ENCODE data around the gene SORCS2.

Gene SORCS2

GRCh38 chr4:7526929-7527535 lies 334.7 kb downstream of the SORCS2 start:
- TF ChIP-seq POLR2A (IDR thresholded peaks at IDR 0.05; ENCODE audit: extremely low read depth, insufficient read length) = no peak
- no peak for TF ChIP-seq CTCF (IDR thresholded peaks at IDR 0.05; ENCODE audit: low read depth, low read length)
- TF ChIP-seq MAX (IDR thresholded peaks at IDR 0.05; ENCODE audit: low read depth, low read length) = no peak
- no peak for TF ChIP-seq MYC (IDR thresholded peaks at IDR 0.05; ENCODE audit: low read depth, low read length)
- no peak for DNase-seq (ENCODE audit: low read depth)
- no peak overlapping the region for H3K4me3 ChIP-seq (ENCODE audit: low read depth, low read length)

GRCh38 chr4:7529368-7530080 lies 337.2 kb downstream of the SORCS2 start:
- DNase-seq (ENCODE audit: low read depth) = no peak
- TF ChIP-seq MYC (IDR thresholded peaks at IDR 0.05; ENCODE audit: low read depth, low read length) (no peak), MAX (IDR thresholded peaks at IDR 0.05; ENCODE audit: low read depth, low read length) (no peak), POLR2A (IDR thresholded peaks at IDR 0.05; ENCODE audit: extremely low read depth, insufficient read length) (no peak), CTCF (IDR thresholded peaks at IDR 0.05; ENCODE audit: low read depth, low read length) (no peak)
- H3K4me3 ChIP-seq (ENCODE audit: low read depth, low read length) = no peak overlapping the region

- TF ChIP-seq POLR2A (IDR thresholded peaks at IDR 0.05; ENCODE audit: extremely low read depth, insufficient read length) (no peak), CTCF (IDR thresholded peaks at IDR 0.05; ENCODE audit: low read depth, low read length) (no peak), MAX (IDR thresholded peaks at IDR 0.05; ENCODE audit: low read depth, low read length) (no peak)
- no peak overlapping the region for H3K4me3 ChIP-seq (ENCODE audit: low read depth, low read length)
- DNase-seq (ENCODE audit: low read depth) = no peak
Observed at GRCh38 chr4:7530082-7530481, 337.7 kb downstream of the SORCS2 start.

- no peak overlapping the region for H3K4me3 ChIP-seq (ENCODE audit: low read depth, low read length)
- TF ChIP-seq POLR2A (IDR thresholded peaks at IDR 0.05; ENCODE audit: extremely low read depth, insufficient read length) (no peak), MAX (IDR thresholded peaks at IDR 0.05; ENCODE audit: low read depth, low read length) (no peak), CTCF (IDR thresholded peaks at IDR 0.05; ENCODE audit: low read depth, low read length) (no peak), MYC (IDR thresholded peaks at IDR 0.05; ENCODE audit: low read depth, low read length) (no peak)
- no peak for DNase-seq (ENCODE audit: low read depth)
Observed at GRCh38 chr4:7530932-7531639, 338.7 kb downstream of the SORCS2 start.

GRCh38 chr4:7531640-7531994 lies 339.3 kb downstream of the SORCS2 start:
- DNase-seq (ENCODE audit: low read depth) = no peak
- no peak for TF ChIP-seq MYC (IDR thresholded peaks at IDR 0.05; ENCODE audit: low read depth, low read length)
- no peak for TF ChIP-seq MAX (IDR thresholded peaks at IDR 0.05; ENCODE audit: low read depth, low read length)
- no peak for TF ChIP-seq POLR2A (IDR thresholded peaks at IDR 0.05; ENCODE audit: extremely low read depth, insufficient read length)
- TF ChIP-seq CTCF (IDR thresholded peaks at IDR 0.05; ENCODE audit: low read depth, low read length) = no peak
- H3K4me3 ChIP-seq (ENCODE audit: low read depth, low read length) = no peak overlapping the region
